ENCODE data around the gene KIF5C. TPM values are rescaled to one million over a fixed set of nuclear protein-coding genes. Genes with fewer than 3 reads are reported as not detected.

The KIF5C gene
- total RNA-seq, 2 experiments from 2014 or later: 10.2 to 11.1 TPM

DNA sequence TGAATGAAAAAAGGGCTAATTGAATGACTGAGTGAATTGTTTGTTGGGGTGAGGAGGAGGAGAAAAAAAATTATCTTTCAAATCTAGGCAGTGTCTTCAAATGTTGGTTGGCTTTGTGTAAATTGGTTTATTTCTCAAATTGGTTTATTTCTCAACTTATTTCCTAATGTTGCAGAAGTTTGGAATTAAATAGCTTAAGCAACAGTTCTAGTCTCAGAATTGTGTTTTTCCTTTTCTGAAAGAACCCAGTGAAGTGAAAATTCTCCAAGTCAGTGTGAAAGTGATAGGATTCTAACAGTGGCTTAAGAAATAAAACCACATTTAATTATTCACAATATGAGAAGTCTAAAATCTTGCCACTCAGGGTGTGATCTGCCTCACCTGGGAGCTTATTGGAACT is 108.9 kb downstream of the KIF5C start:
- ATAC-seq (no peak), DNase-seq (no peak)
- no peak overlapping the region for H3K27ac Mint-ChIP-seq
- TF ChIP-seq, protein P1, sequence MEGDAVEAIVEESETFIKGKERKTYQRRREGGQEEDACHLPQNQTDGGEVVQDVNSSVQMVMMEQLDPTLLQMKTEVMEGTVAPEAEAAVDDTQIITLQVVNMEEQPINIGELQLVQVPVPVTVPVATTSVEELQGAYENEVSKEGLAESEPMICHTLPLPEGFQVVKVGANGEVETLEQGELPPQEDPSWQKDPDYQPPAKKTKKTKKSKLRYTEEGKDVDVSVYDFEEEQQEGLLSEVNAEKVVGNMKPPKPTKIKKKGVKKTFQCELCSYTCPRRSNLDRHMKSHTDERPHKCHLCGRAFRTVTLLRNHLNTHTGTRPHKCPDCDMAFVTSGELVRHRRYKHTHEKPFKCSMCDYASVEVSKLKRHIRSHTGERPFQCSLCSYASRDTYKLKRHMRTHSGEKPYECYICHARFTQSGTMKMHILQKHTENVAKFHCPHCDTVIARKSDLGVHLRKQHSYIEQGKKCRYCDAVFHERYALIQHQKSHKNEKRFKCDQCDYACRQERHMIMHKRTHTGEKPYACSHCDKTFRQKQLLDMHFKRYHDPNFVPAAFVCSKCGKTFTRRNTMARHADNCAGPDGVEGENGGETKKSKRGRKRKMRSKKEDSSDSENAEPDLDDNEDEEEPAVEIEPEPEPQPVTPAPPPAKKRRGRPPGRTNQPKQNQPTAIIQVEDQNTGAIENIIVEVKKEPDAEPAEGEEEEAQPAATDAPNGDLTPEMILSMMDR (IDR thresholded peaks at IDR 0.05): no peak
- no peaks in the 10 kb centered on the region for H3K9me3 Mint-ChIP-seq
- H3K4me3 Mint-ChIP-seq: no peak overlapping the region
- ChIA-PET POLR2A (no interaction called here), CTCF (interaction anchor here (1.2 kb wide), 1 partner anchor 33 kb away, joined by 3 read pairs; no protein-coding TSS in a partner anchor)
- intact Hi-C loops (cut with micrococcal nuclease): no loop called here
- no peaks in the 10 kb centered on the region for H3K4me1 Mint-ChIP-seq (ENCODE audit: low read depth)
- peaks cover 7% of the 10 kb centered on the region for H3K36me3 Mint-ChIP-seq (ENCODE audit: low read depth)
- no peaks in the 10 kb centered on the region for H3K27me3 Mint-ChIP-seq

DNA sequence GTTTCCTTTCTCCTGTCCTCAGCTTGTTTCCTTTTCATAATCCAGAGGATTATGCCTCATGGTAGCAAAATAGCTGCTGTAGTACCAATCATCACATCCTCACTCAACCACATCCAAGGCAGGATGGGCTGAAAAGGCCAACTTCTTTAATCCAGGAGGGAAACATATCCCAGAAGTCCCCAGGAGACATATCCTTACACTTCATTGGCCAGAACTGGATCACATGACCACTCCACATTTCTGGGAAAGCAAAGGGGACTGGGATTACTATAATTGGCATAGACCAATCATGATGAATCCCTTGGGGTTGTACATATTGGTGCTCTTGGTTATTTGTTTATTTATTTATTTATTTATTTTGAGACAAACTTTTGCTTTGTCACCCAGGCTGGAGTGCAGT is 109.4 kb downstream of the KIF5C start:
- Mint-ChIP-seq H3K4me1 (ENCODE audit: low read depth) (no peaks in the 10 kb centered on the region), H3K27me3 (no peaks in the 10 kb centered on the region), H3K27ac (no peak overlapping the region), H3K9me3 (no peaks in the 10 kb centered on the region), H3K4me3 (no peak overlapping the region), H3K36me3 (ENCODE audit: low read depth) (peaks cover 7% of the 10 kb centered on the region)
- intact Hi-C loops (cut with micrococcal nuclease): no loop called here
- DNase-seq (no peak), ATAC-seq (no peak)
- ChIA-PET CTCF (interaction anchor here (1.2 kb wide), 1 partner anchor 33 kb away, joined by 3 read pairs; no protein-coding TSS in a partner anchor), POLR2A (no interaction called here)
- TF ChIP-seq, protein P1 (IDR thresholded peaks at IDR 0.05): no peak

DNA sequence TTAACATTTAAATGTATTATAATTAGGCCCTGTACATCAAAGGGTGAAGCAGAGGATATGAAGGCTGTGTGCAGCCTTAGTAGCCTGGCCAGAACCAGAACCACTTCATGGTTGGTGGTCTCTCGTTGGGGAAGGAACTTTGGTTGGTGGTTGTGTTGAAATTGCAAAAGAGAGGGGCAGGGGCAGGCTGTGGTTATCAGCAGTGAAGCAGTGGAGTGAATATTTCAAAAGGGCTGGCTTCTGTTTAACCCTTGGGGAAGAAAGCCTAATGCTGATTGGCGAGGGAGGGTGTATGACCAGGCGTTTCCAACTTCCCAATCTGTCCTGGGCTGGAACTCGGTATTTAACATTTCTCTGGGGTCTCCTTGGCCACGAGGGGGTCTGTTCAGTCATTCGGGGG is 112.3 kb downstream of the KIF5C start:
- CTCF ChIA-PET: interaction anchor here (1.8 to 2.5 kb wide), 2 partner anchors 30 to 478 kb away, joined by 5 to 9 read pairs; no protein-coding TSS in a partner anchor
- Mint-ChIP-seq H3K9me3 (no peaks in the 10 kb centered on the region), H3K27ac (no peak overlapping the region), H3K4me1 (ENCODE audit: low read depth) (peaks cover 2% of the 10 kb centered on the region), H3K36me3 (ENCODE audit: low read depth) (peaks cover 6% of the 10 kb centered on the region), H3K27me3 (peaks cover 1% of the 10 kb centered on the region), H3K4me3 (no peak overlapping the region)
- DNase-seq (no peak), ATAC-seq (no peak)
- TF ChIP-seq, protein P1 (IDR thresholded peaks at IDR 0.05): no peak
- intact Hi-C loops (cut with micrococcal nuclease): loop anchor here (5.0 kb wide), 1 partner anchor 1050 kb away; no protein-coding TSS in a partner anchor
- POLR2A ChIA-PET: no interaction called here

DNA sequence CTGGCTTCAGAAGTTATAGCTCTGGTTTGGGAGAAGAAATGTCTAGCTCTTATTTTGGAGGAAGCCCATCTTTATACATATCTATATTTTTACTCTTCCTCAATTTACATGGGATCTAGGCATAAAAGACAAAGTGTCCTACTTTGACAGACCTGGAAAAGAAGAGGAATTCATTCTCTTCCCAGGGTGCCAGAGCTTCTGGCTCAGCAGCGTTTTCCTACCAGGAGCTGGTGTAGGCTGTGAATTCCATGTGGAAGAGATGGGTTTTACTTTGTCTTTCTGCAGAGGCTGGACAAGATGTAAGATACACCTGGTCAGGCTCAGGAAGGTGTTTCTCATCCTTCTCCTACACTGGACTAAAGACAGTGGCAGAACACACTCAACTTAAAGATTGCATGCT is 113.3 kb downstream of the KIF5C start:
- ChIA-PET POLR2A (no interaction called here), CTCF (interaction anchor here (0.6 to 1.4 kb wide), 2 partner anchors 29 to 527 kb away, joined by 3 to 4 read pairs; no protein-coding TSS in a partner anchor)
- intact Hi-C loops (cut with micrococcal nuclease): loop anchor here (5.0 kb wide), 1 partner anchor 1051 kb away; no protein-coding TSS in a partner anchor
- no peak for ATAC-seq
- TF ChIP-seq, protein P1 (IDR thresholded peaks at IDR 0.05): no peak
- Mint-ChIP-seq H3K27me3 (peaks cover 1% of the 10 kb centered on the region), H3K27ac (no peak overlapping the region), H3K4me3 (no peak overlapping the region), H3K9me3 (no peaks in the 10 kb centered on the region), H3K36me3 (ENCODE audit: low read depth) (peaks cover 5% of the 10 kb centered on the region), H3K4me1 (ENCODE audit: low read depth) (peaks cover 2% of the 10 kb centered on the region)
- DNase-seq: no peak

DNA sequence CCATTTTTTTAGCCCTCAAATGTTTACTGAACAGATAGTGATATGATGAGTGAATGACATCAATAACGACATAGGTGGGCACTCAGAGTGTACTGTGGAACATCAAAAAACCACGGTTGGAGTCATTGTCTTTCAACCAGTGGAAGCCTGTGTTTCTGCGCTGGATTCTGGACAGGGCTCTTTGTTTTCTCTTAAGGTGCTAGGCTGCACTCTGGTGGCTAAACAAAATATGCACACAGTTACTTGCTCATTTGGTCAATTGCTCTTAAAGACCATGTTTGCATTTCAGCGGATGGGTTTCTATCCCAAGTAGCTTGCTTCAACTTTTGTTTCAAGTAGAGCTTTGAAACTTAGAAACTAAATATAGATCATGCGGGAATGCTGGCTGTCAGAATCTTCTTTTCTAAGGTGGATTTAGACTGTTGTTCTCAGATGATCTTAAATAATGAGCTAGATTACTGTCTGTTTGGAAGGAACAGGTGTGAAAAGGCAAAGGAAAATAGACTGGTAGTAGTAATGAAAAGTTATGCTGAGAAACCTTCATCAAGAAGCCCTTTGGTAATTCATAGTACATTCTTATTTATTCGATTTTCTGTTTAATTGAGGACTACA is 115.0 kb downstream of the KIF5C start:
- CTCF ChIA-PET: interaction anchor here (0.7 to 1.5 kb wide), 14 partner anchors 9 to 1000 kb away, joined by 3 to 10 read pairs (median 4); no protein-coding TSS in a partner anchor
- ATAC-seq: peak; percentile 92
- intact Hi-C loops (cut with micrococcal nuclease): loop anchor here (5.0 to 10.0 kb wide), 2 partner anchors 425 to 1053 kb away; no protein-coding TSS in a partner anchor
- no peak overlapping the region for H3K27ac Mint-ChIP-seq
- H3K27me3 Mint-ChIP-seq: peaks cover 1% of the 10 kb centered on the region
- TF ChIP-seq, protein P1 (IDR thresholded peaks at IDR 0.05): peak; percentile 74
- no peaks in the 10 kb centered on the region for H3K9me3 Mint-ChIP-seq
- H3K4me3 Mint-ChIP-seq: no peak overlapping the region
- no peaks in the 10 kb centered on the region for H3K36me3 Mint-ChIP-seq (ENCODE audit: low read depth)
- DNase-seq: peak; percentile 72
- POLR2A ChIA-PET: no interaction called here
- peaks cover 2% of the 10 kb centered on the region for H3K4me1 Mint-ChIP-seq (ENCODE audit: low read depth)

Data from activated CD8-positive, alpha-beta T cell treated with anti-CD3 and anti-CD28 coated beads for 36 hours (primary cell).